Neural progenitor cell (in vitro differentiated cells): ENCODE results near the gene NUTM2D. TPM values are rescaled to one million over a fixed set of nuclear protein-coding genes. Genes with fewer than 3 reads are reported as not detected.
"Not testable (repeated sequence)": the region's sequence is repeated elsewhere in the genome, so short reads cannot be mapped to it uniquely, and the experiment has no call there.

Source experiments
- DNase-seq: peaks from one replicate; pipeline ENCODE4 v3.0.0-alpha.2; 2016; ENCODE audit warnings: low spot score
- H2AFZ ChIP-seq: fragments of 200-600 bp; sonication (generic); replicated peaks from 2 replicates; pipeline ENCODE4 v1.6.1; 2016; ENCODE audit warnings: antibody characterized with exemption
- H3F3A ChIP-seq: fragments of 200-600 bp; sonication (generic); 2 replicates; pipeline ENCODE4 v1.6.1; 2016; ENCODE audit warnings: antibody characterized with exemption, low read depth
- H3K27ac ChIP-seq: fragments of 200-600 bp; sonication (generic); 2 replicates; pipeline ENCODE4 v1.5.1; 2016; ENCODE audit warnings: mild to moderate bottlenecking
- H3K27me3 ChIP-seq: fragments of 200-600 bp; sonication (generic); 2 replicates; pipeline ENCODE4 v1.6.1; 2016; ENCODE audit warnings: mild to moderate bottlenecking, moderate library complexity
- H3K36me3 ChIP-seq: fragments of 200-600 bp; sonication (generic); 2 replicates; pipeline ENCODE4 v1.5.1; 2016
- H3K4me1 ChIP-seq: fragments of 200-600 bp; sonication (generic); 2 replicates; pipeline ENCODE4 v1.6.1; 2016; ENCODE audit warnings: mixed run types
- H3K4me2 ChIP-seq: fragments of 200-600 bp; sonication (generic); 2 replicates; pipeline ENCODE4 v1.6.1; 2016
- H3K4me3 ChIP-seq: fragments of 200-600 bp; sonication (generic); 2 replicates; pipeline ENCODE4 v1.5.1; 2016
- H3K79me2 ChIP-seq: fragments of 200-600 bp; sonication (generic); 2 replicates; pipeline ENCODE4 v1.6.1; 2016; ENCODE audit warnings: low read depth
- H3K9ac ChIP-seq: fragments of 200-600 bp; sonication (generic); 2 replicates; pipeline ENCODE4 v1.6.1; 2016
- H3K9me3 ChIP-seq: fragments of 200-600 bp; sonication (generic); 2 replicates; pipeline ENCODE4 v1.5.1; 2016; ENCODE audit warnings: low read depth
- H4K20me1 ChIP-seq: fragments of 200-600 bp; sonication (generic); 2 replicates; pipeline ENCODE4 v1.6.1; 2016; ENCODE audit warnings: low read depth
- H3K27ac Mint-ChIP-seq: 3 replicates; pipeline ENCODE4 v1.8.0; 2021; ENCODE audit warnings: mixed read lengths
- H3K27me3 Mint-ChIP-seq: 2 replicates; pipeline ENCODE4 v1.8.0; 2022; ENCODE audit warnings: low read depth, mild to moderate bottlenecking, inconsistent platforms, moderate library complexity, mixed read lengths; ENCODE audit not compliant: insufficient read depth
- H3K36me3 Mint-ChIP-seq: 3 replicates; pipeline ENCODE4 v1.8.0; 2021; ENCODE audit warnings: mixed read lengths
- H3K4me1 Mint-ChIP-seq: 3 replicates; pipeline ENCODE4 v1.8.0; 2021; ENCODE audit warnings: mixed read lengths
- H3K4me3 Mint-ChIP-seq: 3 replicates; pipeline ENCODE4 v1.8.0; 2021; ENCODE audit warnings: mild to moderate bottlenecking, moderate library complexity, mixed read lengths
- H3K9me3 Mint-ChIP-seq: 3 replicates; pipeline ENCODE4 v1.8.0; 2020; ENCODE audit warnings: mixed read lengths
- total RNA-seq: library from RNA; depleted of rRNA; stranded (reverse); fragments of >200 nt; gene quantifications from 2 replicates; pipeline ENCODE4 v1.2.3, GENCODE V29; 2015; ENCODE audit warnings: low replicate concordance

The NUTM2D gene
- 3.4 and 4.1 TPM in 2 replicates for total RNA-seq

DNA sequence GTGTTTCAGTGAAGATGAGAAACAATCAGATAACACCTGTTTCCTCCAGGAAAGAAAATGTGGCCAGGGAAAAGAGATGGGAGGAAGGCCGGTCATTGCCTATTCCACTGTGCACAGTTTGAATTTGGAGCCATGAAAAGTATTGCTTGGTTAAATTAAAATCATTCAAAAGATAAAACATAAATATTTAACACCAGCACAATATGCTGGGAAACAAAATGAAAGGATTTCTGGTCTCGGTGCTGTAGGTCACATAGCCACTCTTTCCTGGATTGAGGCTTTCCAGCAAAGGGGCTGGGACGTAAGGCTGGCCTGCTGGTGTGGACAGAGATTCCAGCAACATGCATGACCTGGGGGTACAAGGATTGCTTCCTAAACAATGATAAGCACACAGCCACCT is at the start of gene NUTM2D:
Gene NUTM2D, plus strand, starts transcription at position 301 of the 400 bp plus-strand sequence. CDS start 522 bp downstream, outside the sequence.
- not testable (repeated sequence) for H4K20me1 ChIP-seq, H3F3A ChIP-seq, H3K27me3 ChIP-seq, H3K27ac ChIP-seq, H3K36me3 Mint-ChIP-seq, H3K4me1 ChIP-seq, H3K27me3 Mint-ChIP-seq, H3K9me3 Mint-ChIP-seq, DNase-seq, H3K27ac Mint-ChIP-seq, H3K79me2 ChIP-seq, H3K9ac ChIP-seq, H3K4me1 Mint-ChIP-seq, H2AFZ ChIP-seq, H3K9me3 ChIP-seq, H3K4me3 Mint-ChIP-seq, H3K4me3 ChIP-seq, H3K36me3 ChIP-seq, H3K4me2 ChIP-seq

- H3K36me3 ChIP-seq, H4K20me1 ChIP-seq, H3F3A ChIP-seq, H3K27ac ChIP-seq, H3K27me3 Mint-ChIP-seq, H3K27ac Mint-ChIP-seq, H3K4me2 ChIP-seq, H3K79me2 ChIP-seq, H3K36me3 Mint-ChIP-seq, H3K4me3 Mint-ChIP-seq, H3K27me3 ChIP-seq, H3K9me3 ChIP-seq, H3K9me3 Mint-ChIP-seq, H3K4me1 Mint-ChIP-seq, H2AFZ ChIP-seq, H3K4me3 ChIP-seq, H3K4me1 ChIP-seq, H3K9ac ChIP-seq, DNase-seq: not testable (repeated sequence)
These were observed 48.8 kb upstream of the NUTM2D start for GRCh38 chr10:87308702-87309101.

- H3K36me3 Mint-ChIP-seq, H3K27me3 Mint-ChIP-seq, H3K9ac ChIP-seq, H3K4me2 ChIP-seq, H3K36me3 ChIP-seq, DNase-seq, H3K27ac ChIP-seq, H3K9me3 Mint-ChIP-seq, H3K27me3 ChIP-seq, H3K4me1 Mint-ChIP-seq, H3K4me3 ChIP-seq, H3K4me1 ChIP-seq, H2AFZ ChIP-seq, H3F3A ChIP-seq, H3K79me2 ChIP-seq, H3K27ac Mint-ChIP-seq, H4K20me1 ChIP-seq, H3K4me3 Mint-ChIP-seq, H3K9me3 ChIP-seq: not testable (repeated sequence)
These were observed 47.9 kb upstream of the NUTM2D start for GRCh38 chr10:87309657-87310056.

DNA sequence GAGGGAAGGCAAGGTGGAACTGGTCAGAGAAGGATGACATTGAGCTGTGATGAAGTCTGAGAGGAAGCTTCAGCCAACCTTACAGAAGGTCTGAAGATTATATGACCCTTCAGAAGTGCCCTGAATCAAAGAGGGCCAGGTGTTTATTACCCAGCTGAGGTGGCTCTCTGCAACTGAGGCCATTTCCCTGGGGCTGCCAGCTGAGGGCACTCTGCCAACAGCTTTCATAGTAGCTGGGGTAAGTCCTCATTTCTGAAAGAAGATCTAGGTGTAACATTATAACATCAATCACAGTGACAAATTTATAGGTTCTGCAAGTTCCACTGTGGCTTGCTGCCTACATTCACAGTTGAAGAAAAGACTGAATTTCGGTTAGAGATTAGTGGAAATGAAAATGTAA is 46.0 kb upstream of the NUTM2D start:
- H3K27me3 ChIP-seq, DNase-seq, H3K4me3 Mint-ChIP-seq, H3K4me1 Mint-ChIP-seq, H3K9me3 Mint-ChIP-seq, H3K4me2 ChIP-seq, H3K27me3 Mint-ChIP-seq, H3K36me3 Mint-ChIP-seq, H2AFZ ChIP-seq, H3K9me3 ChIP-seq, H3K27ac ChIP-seq, H3K9ac ChIP-seq, H3K36me3 ChIP-seq, H4K20me1 ChIP-seq, H3K27ac Mint-ChIP-seq, H3K4me3 ChIP-seq, H3K4me1 ChIP-seq, H3F3A ChIP-seq, H3K79me2 ChIP-seq: not testable (repeated sequence)

DNA sequence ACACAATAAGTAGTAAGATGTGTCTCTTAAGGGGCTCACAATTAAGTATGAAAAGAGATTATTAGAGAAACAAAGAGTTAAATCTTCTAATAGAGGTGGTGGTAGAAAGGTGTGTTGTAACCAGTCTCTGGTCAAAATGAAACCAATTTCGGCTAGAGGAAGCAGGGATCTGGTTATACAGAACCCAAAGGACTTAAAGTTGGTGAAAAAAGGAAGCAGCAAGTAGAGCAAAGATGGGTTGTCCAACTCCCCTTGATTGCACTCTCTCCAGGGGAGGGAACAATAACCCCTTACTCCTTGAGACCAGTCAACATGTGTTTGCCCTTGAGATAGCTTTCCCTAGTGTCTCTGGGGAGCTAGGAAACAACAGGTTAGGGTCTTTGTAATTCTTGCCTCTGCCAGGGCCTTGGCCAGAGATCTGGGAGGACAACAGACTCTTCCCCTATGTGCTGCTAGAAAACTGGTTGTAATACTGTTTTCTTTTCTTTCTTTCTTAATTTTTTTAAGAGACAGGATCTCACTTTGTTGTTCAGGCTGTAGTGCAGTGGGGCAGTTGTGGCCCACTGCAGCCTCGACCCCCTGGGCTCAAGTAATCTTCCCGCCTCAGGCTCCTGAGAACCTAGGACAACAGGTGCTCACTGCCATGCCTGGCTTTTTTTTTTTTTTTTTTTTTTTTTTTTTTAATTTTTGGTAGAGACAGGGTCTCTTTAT is 43.7 kb upstream of the NUTM2D start:
- H3K9ac ChIP-seq, H3K4me2 ChIP-seq, H3K27ac ChIP-seq, H3K4me3 Mint-ChIP-seq, H3K27me3 Mint-ChIP-seq, H3K36me3 Mint-ChIP-seq, H3K36me3 ChIP-seq, H3K9me3 Mint-ChIP-seq, H3K9me3 ChIP-seq, H3K4me3 ChIP-seq, DNase-seq, H3K79me2 ChIP-seq, H3K27ac Mint-ChIP-seq, H4K20me1 ChIP-seq, H3K27me3 ChIP-seq, H2AFZ ChIP-seq, H3K4me1 ChIP-seq, H3K4me1 Mint-ChIP-seq, H3F3A ChIP-seq: not testable (repeated sequence)

- not testable (repeated sequence) for H3K27ac ChIP-seq, DNase-seq, H3K4me1 ChIP-seq, H3F3A ChIP-seq, H3K4me2 ChIP-seq, H3K4me1 Mint-ChIP-seq, H4K20me1 ChIP-seq, H3K4me3 ChIP-seq, H2AFZ ChIP-seq, H3K36me3 Mint-ChIP-seq, H3K9me3 Mint-ChIP-seq, H3K36me3 ChIP-seq, H3K27me3 ChIP-seq, H3K4me3 Mint-ChIP-seq, H3K27me3 Mint-ChIP-seq, H3K27ac Mint-ChIP-seq, H3K79me2 ChIP-seq, H3K9ac ChIP-seq, H3K9me3 ChIP-seq
These were observed 43.1 kb upstream of the NUTM2D start for GRCh38 chr10:87314360-87314973.

- H3K9me3 Mint-ChIP-seq, H3K36me3 ChIP-seq, H3K9ac ChIP-seq, H3K4me1 ChIP-seq, H3K27me3 Mint-ChIP-seq, H3K4me1 Mint-ChIP-seq, H3K36me3 Mint-ChIP-seq, H2AFZ ChIP-seq, H3F3A ChIP-seq, H3K4me3 ChIP-seq, H3K27ac ChIP-seq, H4K20me1 ChIP-seq, H3K27me3 ChIP-seq, H3K9me3 ChIP-seq, DNase-seq, H3K27ac Mint-ChIP-seq, H3K4me2 ChIP-seq, H3K4me3 Mint-ChIP-seq, H3K79me2 ChIP-seq: not testable (repeated sequence)
These were observed 36.0 kb upstream of the NUTM2D start for GRCh38 chr10:87321505-87321904.

DNA sequence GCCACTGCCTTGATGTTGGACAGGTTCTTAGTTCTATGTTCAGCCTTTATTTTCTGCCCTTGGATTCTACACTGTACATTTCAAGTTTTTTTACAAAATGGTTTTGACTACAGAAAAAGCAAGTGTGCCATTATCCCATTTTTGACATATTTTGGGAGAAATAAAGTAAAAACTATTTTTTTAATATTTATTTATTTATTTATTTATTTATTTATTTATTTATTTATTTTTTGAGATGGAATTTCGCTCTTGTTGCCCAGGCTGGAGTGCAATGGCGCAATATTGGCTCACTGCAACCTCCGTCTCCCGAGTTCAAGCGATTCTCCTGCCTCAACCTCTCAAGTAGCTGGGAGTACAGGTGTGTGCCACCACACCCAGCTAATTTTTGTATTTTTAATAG is 33.0 kb upstream of the NUTM2D start:
- H3K36me3 ChIP-seq, H3F3A ChIP-seq, H3K27me3 ChIP-seq, H3K4me3 ChIP-seq, H2AFZ ChIP-seq, H3K4me3 Mint-ChIP-seq, H3K27ac Mint-ChIP-seq, H3K79me2 ChIP-seq, H3K9me3 Mint-ChIP-seq, H3K4me1 Mint-ChIP-seq, H3K27me3 Mint-ChIP-seq, H3K9ac ChIP-seq, H3K4me2 ChIP-seq, H3K4me1 ChIP-seq, DNase-seq, H3K27ac ChIP-seq, H3K9me3 ChIP-seq, H4K20me1 ChIP-seq, H3K36me3 Mint-ChIP-seq: not testable (repeated sequence)
